GM19397 (cell line): ENCODE results near the gene C2CD4B.

Experiments
- ATAC-seq: cut with Tn5 transposase; IDR thresholded peaks from one replicate; pipeline ENCODE4 v1.9.1; 2021; ENCODE audit warnings: mild to moderate bottlenecking, moderate library complexity; ENCODE audit not compliant: unreplicated experiment

C2CD4B gene

DNA sequence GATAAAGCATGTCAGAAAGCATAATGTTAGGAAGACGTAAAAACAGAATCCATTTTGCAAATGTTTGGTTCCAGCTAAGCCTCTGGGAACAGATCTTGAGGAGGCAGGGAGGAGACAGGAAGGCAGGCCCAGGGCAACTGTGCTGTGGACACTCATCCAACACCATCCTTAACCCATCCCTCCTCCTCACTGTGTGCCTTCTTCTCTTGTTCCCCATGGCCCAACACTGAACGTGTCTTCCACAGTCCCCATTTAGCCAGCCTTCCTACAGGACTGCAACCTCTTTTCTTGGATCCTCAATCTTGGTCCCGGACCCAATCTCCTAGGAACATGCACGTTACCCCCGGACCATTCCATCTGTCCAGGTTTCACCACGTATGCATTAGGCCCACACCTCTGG lies 15.4 kb downstream of the C2CD4B start:
- ATAC-seq: no peak

DNA sequence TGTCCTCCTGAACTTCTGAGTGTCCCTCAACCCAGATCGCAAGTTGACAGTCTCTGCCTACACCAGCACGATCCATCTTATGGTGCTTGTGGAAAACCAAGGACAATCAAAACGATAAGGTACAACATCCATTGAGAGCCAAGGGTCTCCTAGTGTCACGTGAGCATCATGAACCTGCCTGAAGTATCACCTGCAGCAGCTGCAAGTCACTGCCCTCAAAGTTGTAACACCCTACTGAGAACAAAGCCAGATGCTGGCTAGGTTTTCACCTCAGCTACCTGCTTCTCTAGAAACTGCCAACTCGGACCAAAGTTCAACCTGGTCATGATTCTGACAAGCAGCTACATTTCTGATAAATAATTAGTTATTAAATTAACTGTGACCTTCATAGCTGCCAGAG lies 17.5 kb downstream of the C2CD4B start:
- no peak for ATAC-seq

DNA sequence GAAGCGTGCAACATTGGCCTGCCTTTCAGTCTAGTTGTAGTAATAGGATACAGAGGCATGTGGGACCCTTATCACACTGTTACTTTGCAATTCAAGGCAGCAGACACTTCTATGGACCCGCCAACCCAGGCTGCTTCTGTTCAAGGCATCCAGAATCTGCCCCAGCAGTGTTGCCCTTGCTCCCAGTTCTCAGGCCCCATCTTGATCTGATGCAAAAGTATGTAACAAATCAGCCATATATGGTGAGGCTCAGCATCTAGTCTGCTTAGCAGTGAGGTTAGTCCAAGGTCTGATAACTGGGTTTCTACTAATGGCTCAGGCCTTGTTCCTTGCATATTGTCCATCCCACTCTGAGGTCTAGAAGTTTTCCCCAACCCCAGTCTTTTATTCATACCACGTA lies 17.9 kb downstream of the C2CD4B start:
- ATAC-seq: no peak

DNA sequence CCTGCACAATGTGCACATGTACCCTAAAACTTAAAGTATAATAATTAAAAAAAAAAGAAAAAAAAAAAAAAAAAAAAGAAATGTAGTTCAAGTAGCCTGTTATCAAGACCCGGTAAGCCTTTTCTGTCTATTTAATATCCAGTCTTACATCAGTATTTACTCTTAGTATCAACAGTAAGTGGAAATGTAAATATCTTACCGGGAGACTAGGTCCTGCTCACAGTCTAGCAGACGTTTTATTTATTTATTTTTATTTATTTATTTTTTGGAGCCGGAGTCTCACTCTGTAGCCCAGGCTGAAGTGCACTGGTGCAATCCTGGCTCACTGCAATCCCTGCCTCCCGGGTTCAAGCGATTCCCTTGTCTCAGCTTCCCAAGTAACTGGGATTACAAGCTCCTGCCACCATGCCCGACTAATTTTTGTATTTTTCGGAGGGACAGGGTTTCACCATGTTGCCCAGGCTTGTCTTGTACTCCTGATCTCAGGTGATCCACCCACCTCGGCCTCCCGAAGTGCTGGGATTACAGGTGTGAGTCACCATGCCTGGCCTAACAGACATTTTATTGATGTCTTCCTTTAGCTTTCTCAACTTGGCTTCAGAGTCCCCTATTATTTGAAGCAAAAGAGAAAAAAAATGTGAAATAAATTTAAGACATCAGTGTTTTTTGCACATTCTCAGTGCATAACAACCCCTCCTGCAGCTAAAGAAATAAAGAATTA lies 19.9 kb downstream of the C2CD4B start:
- ATAC-seq: no peak

DNA sequence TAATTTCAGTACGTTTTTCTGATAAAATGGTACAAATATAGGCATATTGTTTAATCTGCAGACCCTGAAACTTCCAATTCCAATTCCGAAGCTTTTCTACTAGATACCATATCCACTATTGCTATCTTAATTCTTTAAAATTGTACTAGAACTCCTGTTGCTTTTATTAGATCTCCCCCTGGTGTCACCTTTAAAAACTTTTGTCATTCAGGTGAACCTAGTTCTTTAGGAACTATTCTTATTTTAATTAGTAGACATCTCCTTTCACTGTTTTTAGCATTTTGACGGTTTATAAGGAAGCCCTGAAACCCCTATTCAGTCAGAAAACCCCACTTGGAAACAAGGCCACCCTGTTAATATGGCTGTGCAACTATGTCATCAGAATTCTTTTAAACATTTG lies 22.3 kb downstream of the C2CD4B start:
- no peak for ATAC-seq

DNA sequence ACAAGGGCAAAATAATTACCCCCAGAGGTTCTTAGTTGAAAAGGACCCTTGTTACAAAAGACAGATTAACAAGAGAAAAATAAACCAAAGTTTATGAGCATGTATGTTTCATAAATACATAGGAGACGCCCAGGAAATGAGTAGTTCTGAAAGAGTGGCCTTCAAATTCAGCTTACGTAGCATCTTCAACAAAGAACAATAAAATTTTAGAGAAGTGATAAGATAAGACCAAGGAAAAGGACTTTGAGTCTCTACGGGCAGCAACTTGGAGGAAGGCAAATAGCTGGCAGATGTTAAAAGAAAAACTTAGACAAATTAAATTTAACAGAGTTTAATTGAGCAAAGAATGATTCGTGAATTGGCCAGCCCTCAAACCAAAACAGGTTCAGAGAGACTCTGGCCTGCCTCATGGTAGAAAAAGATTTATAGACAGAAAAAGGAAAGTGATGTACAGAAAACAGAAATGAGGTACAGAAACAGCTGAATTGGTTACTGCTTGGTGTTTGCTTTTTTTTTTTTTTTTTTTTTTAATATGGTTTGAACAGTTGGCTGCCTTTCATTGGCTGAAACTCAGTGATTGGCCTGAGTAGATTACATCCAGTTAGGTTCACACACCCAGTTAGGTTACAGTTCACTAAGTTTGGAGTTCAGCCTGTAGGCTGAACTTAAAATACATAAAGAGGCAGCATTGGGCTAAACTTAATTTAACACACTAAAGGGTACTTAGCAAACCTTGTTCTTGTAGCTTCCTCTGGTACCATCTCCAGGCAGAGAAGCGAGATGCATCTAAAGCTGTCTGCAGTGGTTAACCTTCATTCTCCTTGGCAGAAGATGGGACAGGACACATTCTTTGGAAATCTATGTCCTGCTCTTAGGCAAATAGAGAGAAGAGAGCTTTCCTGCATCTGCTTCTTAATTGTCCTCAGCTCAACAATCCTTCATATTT lies 23.2 kb downstream of the C2CD4B start:
- no peak for ATAC-seq

DNA sequence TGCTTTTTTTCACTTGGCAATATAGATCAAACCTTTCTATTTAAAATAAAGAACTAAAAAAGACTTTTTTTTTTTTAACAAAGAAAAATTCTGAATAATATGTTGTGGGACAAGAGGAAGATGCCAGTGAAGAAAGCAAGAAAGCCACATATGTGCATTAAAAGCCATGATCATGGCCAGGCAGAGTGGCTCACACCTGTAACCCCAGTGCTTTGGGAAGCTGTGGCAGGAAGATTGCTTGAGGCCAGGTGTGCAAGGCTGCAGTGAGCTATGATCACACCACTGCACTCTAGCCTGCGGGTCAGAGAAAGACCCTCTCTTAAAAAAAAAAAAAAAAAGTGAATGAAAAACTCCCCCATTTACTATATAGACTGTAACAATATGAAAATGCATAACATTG lies 23.9 kb downstream of the C2CD4B start:
- ATAC-seq: no peak

DNA sequence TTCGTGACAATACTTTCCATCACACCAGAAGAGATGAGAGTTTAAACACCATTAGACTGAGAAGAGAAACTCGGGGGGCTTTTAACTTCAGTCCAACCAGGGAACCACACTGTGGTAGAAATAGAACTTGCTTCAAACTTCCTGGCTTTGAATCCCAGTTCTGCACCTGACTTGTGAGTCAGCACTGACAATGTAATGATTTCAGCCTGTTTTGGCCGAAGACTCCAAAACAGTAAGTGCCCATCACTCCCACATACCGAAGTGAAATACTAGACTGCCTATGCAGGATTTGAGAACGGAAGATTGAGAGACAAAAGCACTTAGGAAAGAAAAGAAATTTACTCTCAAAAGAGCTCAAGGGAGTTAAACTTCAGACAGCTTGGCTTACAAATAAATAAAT lies 27.0 kb downstream of the C2CD4B start:
- no peak for ATAC-seq

DNA sequence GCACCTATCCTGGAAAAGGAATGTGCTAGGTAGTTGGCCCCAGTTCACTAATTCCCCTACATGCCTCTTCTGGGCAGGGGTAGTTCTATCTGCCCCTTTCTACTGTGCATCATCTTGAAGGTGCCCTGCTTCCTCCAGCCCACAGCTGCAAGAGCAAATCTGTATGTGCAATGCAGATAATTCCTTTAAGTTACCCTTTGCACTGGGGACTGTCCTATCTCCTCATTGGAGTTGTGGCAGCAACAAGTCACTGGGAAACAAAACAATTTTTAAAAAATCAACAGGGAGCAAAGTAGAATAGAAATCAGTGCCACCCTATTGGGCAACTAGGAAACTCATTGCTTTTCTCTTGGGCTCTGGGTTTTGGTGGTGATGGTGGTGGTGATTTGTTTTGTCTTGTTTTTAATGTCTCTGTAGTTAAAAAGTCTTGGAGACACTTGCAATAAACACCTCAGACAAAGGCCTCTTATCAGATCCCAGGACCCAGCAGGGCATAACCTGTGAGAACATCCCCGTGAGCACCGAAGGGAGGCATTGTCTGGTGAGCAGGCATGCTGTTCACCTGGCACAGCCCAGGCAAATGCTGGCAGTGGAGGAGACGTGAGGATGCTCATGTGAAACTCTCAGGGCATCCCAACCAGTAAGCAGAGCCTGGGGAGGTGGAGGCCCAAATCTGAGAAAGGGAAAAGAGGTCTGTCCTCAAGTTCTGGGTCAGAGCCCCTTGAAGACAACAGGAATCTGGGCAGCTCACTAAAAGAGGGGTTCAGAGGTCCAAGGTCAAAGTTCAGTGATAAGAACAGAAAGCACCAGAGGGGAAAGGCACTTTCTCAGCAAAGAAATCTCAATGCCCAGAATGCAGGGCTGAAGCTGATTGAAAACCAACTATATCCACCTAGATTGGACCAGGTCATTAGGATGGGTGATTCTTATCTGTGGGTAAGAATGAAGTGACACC lies 27.9 kb downstream of the C2CD4B start:
- ATAC-seq: no peak

DNA sequence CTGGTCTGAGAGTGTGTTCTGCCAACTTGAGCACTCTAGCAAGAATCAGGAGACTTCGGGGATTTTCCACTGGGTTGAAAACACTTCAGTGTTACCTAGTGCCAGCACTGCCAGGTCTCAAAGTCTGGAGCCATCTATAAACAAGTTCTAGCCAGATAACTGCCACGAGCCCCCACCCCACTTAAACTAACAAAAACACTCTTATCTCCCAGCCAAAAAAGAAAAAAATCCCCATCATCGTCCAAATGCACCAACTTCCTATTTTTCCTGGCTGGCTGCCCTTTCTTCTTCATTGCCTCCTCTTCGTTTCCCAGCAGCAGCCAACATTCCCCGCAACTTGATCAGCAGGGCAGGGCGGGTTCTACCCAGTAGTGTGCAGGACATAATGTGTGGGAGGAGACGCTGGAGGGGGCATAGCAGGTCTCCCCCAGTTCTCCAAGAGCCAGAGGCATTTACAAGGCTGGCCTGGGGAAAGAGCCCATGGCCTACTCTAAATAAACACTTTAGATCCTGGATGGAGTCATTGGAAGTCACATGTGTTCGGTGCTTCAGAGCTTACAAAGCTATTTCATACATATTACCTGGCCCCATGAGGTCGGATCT lies 29.5 kb downstream of the C2CD4B start:
- ATAC-seq: no peak

DNA sequence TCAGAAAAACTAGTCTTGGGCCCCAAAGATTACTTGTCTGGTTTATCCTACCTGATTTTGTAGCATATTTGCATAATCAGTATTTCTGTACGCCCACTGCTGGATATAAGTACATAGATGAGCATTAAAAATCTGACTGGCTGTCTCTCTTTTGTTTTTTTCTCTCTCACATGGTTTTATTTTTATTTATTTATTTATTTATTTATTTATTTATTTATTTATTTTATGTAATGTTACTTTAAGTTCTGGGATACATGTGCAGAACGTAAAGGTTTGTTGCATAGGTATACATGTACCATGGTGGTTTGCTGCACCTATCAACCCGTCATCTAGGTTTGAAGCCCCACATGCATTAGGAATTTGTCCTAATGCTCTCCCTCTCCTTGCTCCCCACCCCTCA lies 31.9 kb downstream of the C2CD4B start:
- ATAC-seq: no peak

DNA sequence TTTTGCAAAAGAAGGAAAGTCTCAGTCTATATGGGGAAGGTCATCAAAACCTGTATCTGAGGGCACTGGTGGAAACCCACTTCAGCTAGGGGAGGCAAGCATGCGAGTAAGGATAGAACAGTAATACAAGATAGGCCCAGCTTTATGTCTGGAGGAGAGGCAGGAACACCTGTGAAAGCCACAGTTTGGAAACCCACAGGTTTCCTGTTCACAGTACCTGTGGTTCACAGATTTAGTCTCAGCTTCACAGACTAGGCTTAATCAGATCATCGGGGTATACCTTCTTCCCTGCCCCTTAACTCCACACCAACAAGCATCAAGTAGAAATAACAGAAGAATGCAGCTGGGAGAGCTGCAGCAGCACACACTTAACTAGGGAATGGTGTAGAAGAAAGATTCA lies 36.2 kb downstream of the C2CD4B start:
- ATAC-seq: no peak

DNA sequence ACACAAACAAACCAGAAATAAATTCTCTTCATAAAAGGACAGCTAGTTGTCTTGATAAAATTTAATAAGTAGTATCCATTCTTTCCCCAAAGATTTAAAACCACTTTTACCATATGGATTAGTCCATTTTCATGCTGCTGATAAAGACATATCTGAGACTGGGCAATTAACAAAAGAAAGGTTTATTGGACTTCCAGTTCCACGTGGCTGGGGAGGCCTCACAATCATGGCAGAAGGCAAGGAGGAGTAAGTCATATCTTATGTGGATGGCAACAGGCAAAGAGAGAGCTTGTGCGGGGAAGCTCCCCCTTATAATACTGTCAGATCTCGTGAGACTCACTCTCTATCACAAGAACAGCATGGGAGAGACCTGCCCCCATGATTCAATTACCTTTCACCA lies 38.7 kb downstream of the C2CD4B start:
- no peak for ATAC-seq

DNA sequence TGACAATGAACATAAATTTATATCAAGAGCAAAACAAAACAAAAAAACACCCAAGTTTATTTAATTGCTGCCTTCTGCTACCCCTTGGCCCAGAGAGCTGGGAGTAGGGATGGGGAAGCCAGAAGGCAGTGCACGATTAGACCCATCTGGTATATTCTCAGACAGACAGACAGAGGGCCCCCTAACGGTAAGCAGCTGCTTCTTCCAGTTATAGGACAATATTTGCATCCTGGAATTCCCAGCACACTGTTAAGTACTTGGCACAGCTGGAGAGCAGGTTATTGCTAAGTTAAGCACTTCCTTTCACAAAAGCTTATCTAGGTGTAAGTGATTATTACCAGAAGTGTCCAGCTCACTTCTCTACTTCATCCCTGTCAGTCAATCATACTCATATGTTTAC lies 39.3 kb downstream of the C2CD4B start:
- no peak for ATAC-seq

DNA sequence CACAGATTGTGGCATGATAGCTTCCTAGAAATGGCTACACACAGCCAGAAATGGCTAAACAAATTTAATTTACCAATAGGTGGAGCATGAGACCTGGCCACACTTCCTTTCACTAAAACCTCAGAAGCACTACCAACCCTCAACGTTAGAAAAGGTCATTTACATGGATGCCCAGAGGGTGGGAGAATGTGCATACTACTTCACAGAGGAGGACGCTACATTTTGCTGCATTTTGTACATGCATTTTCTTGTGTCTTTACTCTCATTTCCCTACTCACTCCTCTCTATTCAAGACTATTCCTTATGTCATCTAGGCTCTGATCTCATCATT lies 40.1 kb downstream of the C2CD4B start:
- ATAC-seq: no peak

DNA sequence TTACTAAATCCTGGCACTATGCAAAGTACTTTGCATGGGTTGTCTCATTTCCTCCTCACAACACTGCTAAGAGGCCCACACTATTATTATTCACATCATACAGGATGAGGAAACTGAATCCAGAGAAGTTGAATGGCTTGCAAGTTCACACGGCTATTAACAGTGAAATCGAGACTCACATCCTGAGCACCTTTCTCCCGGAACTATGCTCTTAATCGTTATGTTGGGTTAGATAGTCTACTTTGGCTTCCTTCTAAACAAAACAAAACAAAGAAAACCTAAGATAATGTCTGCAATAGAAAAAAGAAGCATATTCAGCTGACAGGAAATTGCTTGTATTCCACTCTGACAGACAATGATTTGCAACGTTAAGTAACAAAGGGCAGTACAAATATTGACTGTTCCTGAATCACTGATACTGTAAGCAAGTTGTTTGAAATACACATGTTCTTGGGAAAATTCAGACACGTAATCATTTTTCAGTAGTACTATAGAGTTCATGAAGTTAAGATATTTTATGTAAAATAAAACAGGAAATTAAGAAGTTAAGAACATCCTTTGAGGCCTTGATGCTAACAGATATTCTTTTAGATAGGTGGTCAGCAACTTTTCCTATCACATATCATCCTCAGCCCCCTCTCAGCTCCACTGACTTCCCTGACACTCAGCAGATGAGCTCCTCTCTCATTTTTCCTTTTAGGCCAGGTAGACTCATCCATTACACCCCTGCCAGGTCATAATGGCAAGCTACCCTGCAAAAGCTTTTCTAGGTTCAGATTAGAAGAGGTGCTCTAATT lies 40.7 kb downstream of the C2CD4B start:
- ATAC-seq: no peak

DNA sequence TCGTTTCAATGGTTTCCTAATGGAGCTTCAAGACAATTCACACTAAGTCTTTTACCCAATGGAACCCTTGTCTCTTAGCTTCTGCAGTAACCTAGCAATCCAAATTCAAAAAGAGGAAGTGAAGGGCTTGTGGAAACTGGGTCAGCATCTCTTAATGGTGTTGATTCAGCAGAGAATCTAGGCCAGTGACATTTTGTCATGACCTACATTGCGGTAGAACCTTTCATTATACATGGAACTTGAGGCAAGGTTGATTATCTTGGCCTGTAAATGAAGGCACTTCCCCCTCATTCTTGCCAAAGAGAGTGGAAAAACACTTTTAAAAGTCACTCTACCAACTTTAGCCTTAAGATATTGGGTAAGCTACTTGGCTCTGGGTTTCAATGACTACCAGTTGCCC lies 42.8 kb downstream of the C2CD4B start:
- no peak for ATAC-seq

DNA sequence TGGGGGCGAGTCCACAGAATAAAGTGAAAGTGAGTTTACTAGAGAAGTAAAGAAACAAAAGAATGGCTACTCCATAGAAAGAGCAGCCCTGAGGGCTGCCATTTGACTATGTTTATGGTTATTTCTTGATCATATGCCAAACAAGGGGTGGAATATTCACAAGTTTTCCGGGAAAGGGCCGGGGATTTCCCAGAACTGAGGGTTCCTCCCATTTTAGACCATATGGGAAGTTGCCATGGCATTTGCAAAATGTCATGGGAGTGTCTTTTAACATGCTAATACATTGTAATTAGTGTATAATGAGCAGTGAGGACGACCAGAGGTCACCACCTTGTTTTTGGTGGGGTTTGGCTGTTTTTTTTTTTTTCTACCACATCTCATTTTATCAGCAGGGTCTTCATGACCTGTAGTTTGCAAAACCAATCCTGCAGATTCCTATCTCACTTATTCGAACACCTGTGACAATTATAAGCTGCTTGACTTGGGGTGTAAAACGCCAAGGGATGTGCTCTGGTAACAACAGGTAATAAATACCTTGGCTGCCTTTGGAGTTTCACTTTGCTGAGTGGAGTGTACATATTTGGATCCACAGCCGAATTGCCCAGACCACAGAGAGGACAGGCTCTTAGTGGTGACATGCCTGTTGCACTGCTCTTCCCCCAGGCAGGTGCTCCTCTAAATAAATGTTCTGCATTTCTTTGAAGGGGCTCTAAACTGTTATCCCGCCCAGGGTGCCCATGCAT lies 43.6 kb downstream of the C2CD4B start:
- no peak for ATAC-seq

DNA sequence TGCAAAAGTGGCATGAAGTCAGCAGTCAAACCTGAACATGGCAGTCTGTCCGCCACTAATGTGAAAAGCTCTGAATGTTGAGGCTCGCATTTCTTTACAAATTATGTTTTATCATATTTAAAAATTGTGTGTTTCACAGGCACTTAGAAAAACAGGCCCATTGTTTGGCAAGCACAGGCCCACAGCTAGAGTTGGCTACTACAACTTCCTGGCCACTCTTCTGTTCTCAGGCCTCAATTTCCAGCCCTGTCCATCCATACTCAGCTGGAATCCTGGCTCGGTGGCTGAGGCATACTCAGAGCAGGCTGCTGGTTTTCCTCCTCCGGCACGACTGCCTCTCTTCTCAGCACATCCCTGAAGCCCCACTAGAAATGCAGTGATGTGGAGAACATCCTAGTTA lies 44.3 kb downstream of the C2CD4B start:
- ATAC-seq: no peak
